ENCODE results near the gene RIOK1.

- TF ChIP-seq CTCF (IDR thresholded peaks at IDR 0.05; ENCODE audit: low read depth, low read length, poor library complexity, severe bottlenecking): no peak
- no peak for TF ChIP-seq EZH2phosphoT487 (IDR thresholded peaks at IDR 0.05; ENCODE audit: borderline replicate concordance, low read length)
Measured at GRCh38 chr6:7452898-7453297, 63.3 kb downstream of the RIOK1 start.

Data from DOHH2 (cell line).